HepG2 (cell line): ENCODE measurements around the gene TBX10. TPM values are rescaled to one million over a fixed set of nuclear protein-coding genes. Genes with fewer than 3 reads are reported as not detected.
A peak's percentile ranks its signal among the peaks of the same experiment; 100 is the strongest.

Source experiments
- ATF2 ChIP-seq: sonication (generic); formaldehyde crosslinking; IDR thresholded peaks from 2 replicates; pipeline ENCODE4 v1.4.0; 2020; ENCODE audit warnings: missing genetic modification reagents
- ATF4 ChIP-seq, 2 experiments: fragments of 450-650 bp in 1 of 2; sonication (generic) in 1 of 2; formaldehyde crosslinking; IDR thresholded peaks; 2 replicates each; pipeline versions ENCODE4 v1.5.0 to v1.8.0; 2020 to 2022; ENCODE audit warnings: mild to moderate bottlenecking in 1 of 2, missing genetic modification reagents in 1 of 2
- IRF9 ChIP-seq: sonication (generic); formaldehyde crosslinking; IDR thresholded peaks from 2 replicates; pipeline ENCODE4 v1.8.0; 2022; ENCODE audit warnings: missing genetic modification reagents, mild to moderate bottlenecking, borderline replicate concordance
- PHF5A ChIP-seq: IDR thresholded peaks from one replicate; pipeline ENCODE4 v1.6.1; 2018; ENCODE audit warnings: low read depth, missing genetic modification reagents; ENCODE audit not compliant: unreplicated experiment
- POLR2A ChIP-seq, 2 experiments: IDR thresholded peaks; 2 replicates each; pipeline ENCODE4 v1.6.1; 2011; ENCODE audit warnings: low read depth in 2 of 2, low read length in 2 of 2, mild to moderate bottlenecking in 1 of 2, moderate library complexity in 1 of 2; ENCODE audit not compliant: insufficient read depth in 1 of 2
- RFXANK ChIP-seq: IDR thresholded peaks from 2 replicates; pipeline ENCODE4 v1.6.1; 2016
- ZBTB4 ChIP-seq: sonication (generic); formaldehyde crosslinking; IDR thresholded peaks from 2 replicates; pipeline ENCODE4 v1.4.0; 2020; ENCODE audit warnings: missing genetic modification reagents, mild to moderate bottlenecking, borderline replicate concordance
- ZBTB7A ChIP-seq: sonication (generic); formaldehyde crosslinking; IDR thresholded peaks from 2 replicates; pipeline ENCODE4 v1.8.0; 2022; ENCODE audit warnings: mild to moderate bottlenecking, missing genetic modification reagents
- ZFY ChIP-seq: sonication (generic); formaldehyde crosslinking; IDR thresholded peaks from 2 replicates; pipeline ENCODE4 v1.4.0; 2020; ENCODE audit warnings: missing genetic modification reagents
- ZMYM3 ChIP-seq: sonication (generic); formaldehyde crosslinking; IDR thresholded peaks from 2 replicates; pipeline ENCODE4 v1.5.1; 2020; ENCODE audit warnings: mild to moderate bottlenecking, missing genetic modification reagents
- ZNF10 ChIP-seq: sonication (generic); formaldehyde crosslinking; IDR thresholded peaks from 2 replicates; pipeline ENCODE4 v1.4.0; 2020; ENCODE audit warnings: mild to moderate bottlenecking, low read depth, missing genetic modification reagents, borderline replicate concordance
- ZNF367 ChIP-seq: sonication (generic); formaldehyde crosslinking; IDR thresholded peaks from 2 replicates; pipeline ENCODE4 v1.4.0; 2020; ENCODE audit warnings: missing genetic modification reagents, borderline replicate concordance
- ZNF737 ChIP-seq: sonication (generic); formaldehyde crosslinking; IDR thresholded peaks from 2 replicates; pipeline ENCODE4 v1.5.0; 2020; ENCODE audit warnings: missing genetic modification reagents, mild to moderate bottlenecking, borderline replicate concordance
- ZNF766 ChIP-seq: sonication (generic); formaldehyde crosslinking; IDR thresholded peaks from 2 replicates; pipeline ENCODE4 v1.5.0; 2020; ENCODE audit warnings: missing genetic modification reagents, borderline replicate concordance
- polyA plus RNA-seq, 8 experiments: library from polyadenylated mRNA; depleted of rRNA in 3 of 8; stranded (reverse) in 7 of 8; unstranded in 1 of 8; fragments of >200 nt; fragmentation: Illumina TruSeq in 4 of 8; extraction: Trizol in 4 of 8; gene quantifications; 2 replicates each; pipeline versions ENCODE4 v1.2.1 to v1.2.3, GENCODE V29; 2011 to 2016; ENCODE audit warnings: low read depth in 4 of 8, missing spikeins in 1 of 8, mixed read lengths in 1 of 8; ENCODE audit not compliant: insufficient read depth in 1 of 8
- total RNA-seq, 5 experiments: library from RNA; depleted of rRNA; stranded (reverse); fragments of >200 nt; fragmentation: Illumina TruSeq; extraction: Trizol; gene quantifications; 2 replicates each; pipeline ENCODE4 v1.2.3, GENCODE V29; 2016; ENCODE audit warnings: low read depth in 1 of 5
- TF ChIP-seq, protein P1 (sequence below): sonication (generic); formaldehyde crosslinking; IDR thresholded peaks from 2 replicates; pipeline ENCODE4 v1.9.0; 2021; ENCODE audit warnings: missing genetic modification reagents, borderline replicate concordance
- TF ChIP-seq, protein P2 (sequence below): sonication (generic); formaldehyde crosslinking; IDR thresholded peaks from 2 replicates; pipeline ENCODE4 v1.8.1; 2022; ENCODE audit warnings: low read depth, mild to moderate bottlenecking, missing genetic modification reagents

TBX10 gene
- total and polyA plus RNA-seq, 2 of the 13 experiments (the other 11 are each of a cell fraction or from before 2014, with no cell fraction given), result 0.27 to 1.7 TPM

GRCh38 chr11:67640021-67640757, 626 bp upstream of the TBX10 start (continued):
- TF ChIP-seq, protein P1, sequence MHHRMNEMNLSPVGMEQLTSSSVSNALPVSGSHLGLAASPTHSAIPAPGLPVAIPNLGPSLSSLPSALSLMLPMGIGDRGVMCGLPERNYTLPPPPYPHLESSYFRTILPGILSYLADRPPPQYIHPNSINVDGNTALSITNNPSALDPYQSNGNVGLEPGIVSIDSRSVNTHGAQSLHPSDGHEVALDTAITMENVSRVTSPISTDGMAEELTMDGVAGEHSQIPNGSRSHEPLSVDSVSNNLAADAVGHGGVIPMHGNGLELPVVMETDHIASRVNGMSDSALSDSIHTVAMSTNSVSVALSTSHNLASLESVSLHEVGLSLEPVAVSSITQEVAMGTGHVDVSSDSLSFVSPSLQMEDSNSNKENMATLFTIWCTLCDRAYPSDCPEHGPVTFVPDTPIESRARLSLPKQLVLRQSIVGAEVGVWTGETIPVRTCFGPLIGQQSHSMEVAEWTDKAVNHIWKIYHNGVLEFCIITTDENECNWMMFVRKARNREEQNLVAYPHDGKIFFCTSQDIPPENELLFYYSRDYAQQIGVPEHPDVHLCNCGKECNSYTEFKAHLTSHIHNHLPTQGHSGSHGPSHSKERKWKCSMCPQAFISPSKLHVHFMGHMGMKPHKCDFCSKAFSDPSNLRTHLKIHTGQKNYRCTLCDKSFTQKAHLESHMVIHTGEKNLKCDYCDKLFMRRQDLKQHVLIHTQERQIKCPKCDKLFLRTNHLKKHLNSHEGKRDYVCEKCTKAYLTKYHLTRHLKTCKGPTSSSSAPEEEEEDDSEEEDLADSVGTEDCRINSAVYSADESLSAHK (CRISPR knock-in tag), result no peak
- TF ChIP-seq ZNF737 (CRISPR knock-in tag) (0 out of 2 replicates have a peak, but pooled peaks have one; percentile 60), ZMYM3 (0 out of 2 replicates have a peak, but pooled peaks have one; percentile 27), PHF5A (CRISPR knock-in tag) (no peak), IRF9 (peak; percentile 57; the same call in 1 of the 2 replicates), ATF4 (CRISPR knock-in tag; IDR thresholded peaks at IDR 0.05) (no peak), ZFY (CRISPR knock-in tag) (peak; percentile 16; the same call in 1 of the 2 replicates), POLR2A (IDR thresholded peaks at IDR 0.05; ENCODE audit: insufficient read depth in 1 of 2, low read depth in 2 of 2, low read length in 2 of 2) (no peak), RFXANK (CRISPR knock-in tag) (no peak), ZNF766 (CRISPR knock-in tag) (peak; percentile 32; the same call in 1 of the 2 replicates), ZBTB4 (CRISPR knock-in tag) (no peak), ZBTB7A (CRISPR knock-in tag) (peak; percentile 63; the same call in 1 of the 2 replicates), ZNF10 (no peak), ATF2 (0 out of 2 replicates have a peak, but pooled peaks have one; percentile 37), ZNF367 (CRISPR knock-in tag) (no peak)
- TF ChIP-seq, protein P2, sequence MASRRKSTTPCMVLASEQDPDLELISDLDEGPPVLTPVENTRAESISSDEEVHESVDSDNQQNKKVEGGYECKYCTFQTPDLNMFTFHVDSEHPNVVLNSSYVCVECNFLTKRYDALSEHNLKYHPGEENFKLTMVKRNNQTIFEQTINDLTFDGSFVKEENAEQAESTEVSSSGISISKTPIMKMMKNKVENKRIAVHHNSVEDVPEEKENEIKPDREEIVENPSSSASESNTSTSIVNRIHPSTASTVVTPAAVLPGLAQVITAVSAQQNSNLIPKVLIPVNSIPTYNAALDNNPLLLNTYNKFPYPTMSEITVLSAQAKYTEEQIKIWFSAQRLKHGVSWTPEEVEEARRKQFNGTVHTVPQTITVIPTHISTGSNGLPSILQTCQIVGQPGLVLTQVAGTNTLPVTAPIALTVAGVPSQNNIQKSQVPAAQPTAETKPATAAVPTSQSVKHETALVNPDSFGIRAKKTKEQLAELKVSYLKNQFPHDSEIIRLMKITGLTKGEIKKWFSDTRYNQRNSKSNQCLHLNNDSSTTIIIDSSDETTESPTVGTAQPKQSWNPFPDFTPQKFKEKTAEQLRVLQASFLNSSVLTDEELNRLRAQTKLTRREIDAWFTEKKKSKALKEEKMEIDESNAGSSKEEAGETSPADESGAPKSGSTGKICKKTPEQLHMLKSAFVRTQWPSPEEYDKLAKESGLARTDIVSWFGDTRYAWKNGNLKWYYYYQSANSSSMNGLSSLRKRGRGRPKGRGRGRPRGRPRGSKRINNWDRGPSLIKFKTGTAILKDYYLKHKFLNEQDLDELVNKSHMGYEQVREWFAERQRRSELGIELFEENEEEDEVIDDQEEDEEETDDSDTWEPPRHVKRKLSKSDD (CRISPR knock-in tag), result peak; percentile 58; the same call in 1 of the 2 replicates
